Measurements from ENCODE around the gene KCNH2. TPM values are rescaled to one million over a fixed set of nuclear protein-coding genes. Genes with fewer than 3 reads are reported as not detected.
A peak's percentile ranks its signal among the peaks of the same experiment; 100 is the strongest.

Gene KCNH2
- total and polyA plus RNA-seq, 2 experiments from 2014 or later: 2.6 to 14.7 TPM

- TF ChIP-seq ZNF331 (CRISPR knock-in tag; IDR thresholded peaks at IDR 0.05; ENCODE audit: low read depth) (no peak), ETS1 (IDR thresholded peaks at IDR 0.05) (no peak), EZH2 (IDR thresholded peaks at IDR 0.05; ENCODE audit: low read depth, unreplicated experiment) (no peak), STAT1 (IDR thresholded peaks at IDR 0.05; ENCODE audit: unreplicated experiment) (no peak), REST (IDR thresholded peaks at IDR 0.05; ENCODE audit: unreplicated experiment) (no peak)
These were observed 21.6 kb downstream of the KCNH2 start (continued) for GRCh38 chr7:150956395-150957132.

GRCh38 chr7:150955519-150956394 lies 22.4 kb downstream of the KCNH2 start:
- Mint-ChIP-seq H3K9me3 (no peaks in the 10 kb centered on the region), H3K27ac (no peak overlapping the region), H3K36me3 (ENCODE audit: low read depth) (no peaks in the 10 kb centered on the region), H3K27me3 (ENCODE audit: insufficient read depth, low read depth, poor library complexity) (peaks cover 15% of the 10 kb centered on the region), H3K4me3 (no peak overlapping the region), H3K4me1 (peaks cover 11% of the 10 kb centered on the region; the same call in 2 of the 3 replicates)
- TF ChIP-seq POLR2AphosphoS5 (IDR thresholded peaks at IDR 0.05; ENCODE audit: low read depth) (no peak), STAT1 (IDR thresholded peaks at IDR 0.05; ENCODE audit: unreplicated experiment) (no peak), EZH2phosphoT487 (IDR thresholded peaks at IDR 0.05; ENCODE audit: unreplicated experiment) (no peak), ZNF114 (CRISPR knock-in tag; IDR thresholded peaks at IDR 0.05) (no peak), REST (IDR thresholded peaks at IDR 0.05; ENCODE audit: unreplicated experiment) (no peak), JUNB (IDR thresholded peaks at IDR 0.05; ENCODE audit: unreplicated experiment) (no peak), NANOG (IDR thresholded peaks at IDR 0.05; ENCODE audit: borderline replicate concordance) (no peak), ETS1 (IDR thresholded peaks at IDR 0.05) (no peak)
- peaks cover 32% of the 10 kb centered on the region for H3K27me3 ChIP-seq (ENCODE audit: insufficient read depth)
- no peak overlapping the region for H3K4me3 ChIP-seq
- H3K4me1 ChIP-seq (ENCODE audit: insufficient read depth): peaks cover 3% of the 10 kb centered on the region; the same call in 1 of the 2 replicates
- H3K4me2 ChIP-seq: 0 out of 2 replicates have a peak overlapping the region, but pooled peaks have one; percentile 26
- H2AFZ ChIP-seq: no peak overlapping the region
- peak; percentile 36 for ATAC-seq
- no peak overlapping the region for H3K27ac ChIP-seq (ENCODE audit: low read depth)
- peak; percentile 65 for DNase-seq (ENCODE audit: low spot score)
- H4K20me1 ChIP-seq (replicated peaks; ENCODE audit: insufficient read depth): no peaks in the 10 kb centered on the region
- no peaks in the 10 kb centered on the region for H3F3A ChIP-seq (replicated peaks; ENCODE audit: low read depth)
- no peaks in the 10 kb centered on the region for H3K36me3 ChIP-seq (ENCODE audit: insufficient read depth)
- no peaks in the 10 kb centered on the region for H3K9me2 ChIP-seq (ENCODE audit: insufficient read depth)
- no peaks in the 10 kb centered on the region for H3K79me2 ChIP-seq (replicated peaks; ENCODE audit: insufficient read depth)

Data from GM23338 (cell line).